ENCODE results near the gene ZAR1L.

ZAR1L gene

GRCh38 chr13:32281096-32281495 is 34.1 kb downstream of the ZAR1L start:
- H3K9me3 ChIP-seq (ENCODE audit: severe bottlenecking), result no peaks in the 10 kb centered on the region
- DNase-seq, result no peak
- H3K27me3 ChIP-seq (ENCODE audit: insufficient read depth, low read depth, severe bottlenecking), result no peaks in the 10 kb centered on the region
- no peak for TF ChIP-seq CTCF (IDR thresholded peaks at IDR 0.05; ENCODE audit: low read depth, low read length)
- H3K4me3 ChIP-seq (ENCODE audit: low read depth, low read length), result no peak overlapping the region
- H3K36me3 ChIP-seq, result peaks cover 6% of the 10 kb centered on the region
- no peak overlapping the region for H3K27ac ChIP-seq

GRCh38 chr13:32278426-32278825 is 36.7 kb downstream of the ZAR1L start:
- Histone ChIP-seq H3K4me3 (ENCODE audit: low read depth, low read length) (no peak overlapping the region), H3K9me3 (ENCODE audit: severe bottlenecking) (no peaks in the 10 kb centered on the region), H3K36me3 (peaks cover 6% of the 10 kb centered on the region), H3K27me3 (ENCODE audit: insufficient read depth, low read depth, severe bottlenecking) (no peaks in the 10 kb centered on the region), H3K27ac (no peak overlapping the region)
- DNase-seq, result no peak
- no peak for TF ChIP-seq CTCF (IDR thresholded peaks at IDR 0.05; ENCODE audit: low read depth, low read length)

GRCh38 chr13:32277839-32278238 is 37.3 kb downstream of the ZAR1L start:
- DNase-seq, result no peak
- H3K27ac ChIP-seq, result no peak overlapping the region
- peaks cover 6% of the 10 kb centered on the region for H3K36me3 ChIP-seq
- no peak for TF ChIP-seq CTCF (IDR thresholded peaks at IDR 0.05; ENCODE audit: low read depth, low read length)
- H3K9me3 ChIP-seq (ENCODE audit: severe bottlenecking), result no peaks in the 10 kb centered on the region
- H3K4me3 ChIP-seq (ENCODE audit: low read depth, low read length), result no peak overlapping the region
- no peaks in the 10 kb centered on the region for H3K27me3 ChIP-seq (ENCODE audit: insufficient read depth, low read depth, severe bottlenecking)

- no peak for TF ChIP-seq CTCF (IDR thresholded peaks at IDR 0.05; ENCODE audit: low read depth, low read length)
- Histone ChIP-seq H3K27me3 (ENCODE audit: insufficient read depth, low read depth, severe bottlenecking) (no peaks in the 10 kb centered on the region), H3K9me3 (ENCODE audit: severe bottlenecking) (no peaks in the 10 kb centered on the region), H3K27ac (no peak overlapping the region), H3K4me3 (ENCODE audit: low read depth, low read length) (no peak overlapping the region), H3K36me3 (peaks cover 7% of the 10 kb centered on the region)
- no peak for DNase-seq
These were observed 43.0 kb downstream of the ZAR1L start for GRCh38 chr13:32272021-32272683.

GRCh38 chr13:32267836-32268439 is 47.2 kb downstream of the ZAR1L start:
- TF ChIP-seq CTCF (IDR thresholded peaks at IDR 0.05; ENCODE audit: low read depth, low read length), result peak; percentile 89
- peak; percentile 37 for DNase-seq
- Histone ChIP-seq H3K36me3 (peaks cover 14% of the 10 kb centered on the region), H3K9me3 (ENCODE audit: severe bottlenecking) (no peaks in the 10 kb centered on the region), H3K27me3 (ENCODE audit: insufficient read depth, low read depth, severe bottlenecking) (no peaks in the 10 kb centered on the region), H3K4me3 (ENCODE audit: low read depth, low read length) (no peak overlapping the region), H3K27ac (no peak overlapping the region)

GRCh38 chr13:32266130-32266529 is 49.0 kb downstream of the ZAR1L start:
- Histone ChIP-seq H3K9me3 (ENCODE audit: severe bottlenecking) (no peaks in the 10 kb centered on the region), H3K36me3 (peaks cover 17% of the 10 kb centered on the region), H3K4me3 (ENCODE audit: low read depth, low read length) (no peak overlapping the region), H3K27ac (no peak overlapping the region), H3K27me3 (ENCODE audit: insufficient read depth, low read depth, severe bottlenecking) (no peaks in the 10 kb centered on the region)
- no peak for DNase-seq
- TF ChIP-seq CTCF (IDR thresholded peaks at IDR 0.05; ENCODE audit: low read depth, low read length), result no peak

Data from WERI-Rb-1 (cell line).